Nephron (organoid): ENCODE data around the gene SPECC1L.
"Not testable (repeated sequence)": the region's sequence is repeated elsewhere in the genome, so short reads cannot be mapped to it uniquely, and the experiment has no call there.

ENCODE experiments used
- H3K27ac Mint-ChIP-seq, 3 experiments: 2 replicates each; pipeline ENCODE4 v1.8.0; 2020; ENCODE audit warnings: mixed read lengths in 3 of 3, mild to moderate bottlenecking in 2 of 3, moderate library complexity in 1 of 3
- H3K27me3 Mint-ChIP-seq: 2 replicates; pipeline ENCODE4 v1.8.0; 2021; ENCODE audit warnings: low read depth, mild to moderate bottlenecking, moderate library complexity, mixed read lengths
- H3K36me3 Mint-ChIP-seq: 2 replicates; pipeline ENCODE4 v1.8.0; 2020; ENCODE audit warnings: low read depth, mixed read lengths
- H3K4me1 Mint-ChIP-seq: 2 replicates; pipeline ENCODE4 v1.8.0; 2020; ENCODE audit warnings: mixed read lengths
- H3K4me3 Mint-ChIP-seq, 3 experiments: 2 replicates each; pipeline ENCODE4 v1.8.0; 2020; ENCODE audit warnings: mild to moderate bottlenecking in 3 of 3, mixed read lengths in 3 of 3, moderate library complexity in 2 of 3
- H3K9me3 Mint-ChIP-seq: 2 replicates; pipeline ENCODE4 v1.8.0; 2020; ENCODE audit warnings: mixed read lengths
- TF ChIP-seq, protein P1 (sequence below), 3 experiments: fragments of 200-600 bp; sonication (generic); IDR thresholded peaks; one replicate each; pipeline ENCODE4 v1.5.0; 2021; ENCODE audit warnings: antibody characterized with exemption in 3 of 3; ENCODE audit not compliant: unreplicated experiment in 3 of 3

The SPECC1L gene

DNA sequence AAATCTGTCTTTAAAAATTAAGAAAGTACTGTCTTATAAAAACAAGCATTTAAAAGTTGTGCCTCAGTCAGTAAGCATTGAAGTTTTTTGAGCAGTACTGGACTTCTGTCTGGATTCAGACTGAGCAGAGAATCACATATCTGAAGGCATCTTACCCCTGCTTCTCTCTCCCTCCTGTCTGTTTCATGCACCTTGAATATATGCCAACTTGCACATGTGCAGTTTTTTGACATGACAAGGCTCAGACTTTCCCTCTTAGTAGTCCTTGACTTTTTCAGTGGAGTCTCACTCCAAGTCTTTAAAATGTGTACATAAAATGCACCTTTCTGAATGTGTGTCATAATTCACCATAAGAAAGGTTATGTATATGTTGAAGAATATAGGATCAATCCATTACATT is 19.8 kb downstream of the SPECC1L start:
- peaks cover 8% of the 10 kb centered on the region for H3K36me3 Mint-ChIP-seq
- TF ChIP-seq, protein P1, sequence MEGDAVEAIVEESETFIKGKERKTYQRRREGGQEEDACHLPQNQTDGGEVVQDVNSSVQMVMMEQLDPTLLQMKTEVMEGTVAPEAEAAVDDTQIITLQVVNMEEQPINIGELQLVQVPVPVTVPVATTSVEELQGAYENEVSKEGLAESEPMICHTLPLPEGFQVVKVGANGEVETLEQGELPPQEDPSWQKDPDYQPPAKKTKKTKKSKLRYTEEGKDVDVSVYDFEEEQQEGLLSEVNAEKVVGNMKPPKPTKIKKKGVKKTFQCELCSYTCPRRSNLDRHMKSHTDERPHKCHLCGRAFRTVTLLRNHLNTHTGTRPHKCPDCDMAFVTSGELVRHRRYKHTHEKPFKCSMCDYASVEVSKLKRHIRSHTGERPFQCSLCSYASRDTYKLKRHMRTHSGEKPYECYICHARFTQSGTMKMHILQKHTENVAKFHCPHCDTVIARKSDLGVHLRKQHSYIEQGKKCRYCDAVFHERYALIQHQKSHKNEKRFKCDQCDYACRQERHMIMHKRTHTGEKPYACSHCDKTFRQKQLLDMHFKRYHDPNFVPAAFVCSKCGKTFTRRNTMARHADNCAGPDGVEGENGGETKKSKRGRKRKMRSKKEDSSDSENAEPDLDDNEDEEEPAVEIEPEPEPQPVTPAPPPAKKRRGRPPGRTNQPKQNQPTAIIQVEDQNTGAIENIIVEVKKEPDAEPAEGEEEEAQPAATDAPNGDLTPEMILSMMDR (IDR thresholded peaks at IDR 0.05; ENCODE audit: unreplicated experiment in 3 of 3), result no peak
- H3K27ac Mint-ChIP-seq, result peak overlapping the region; percentile 56 to 70 (median 69)
- no peaks in the 10 kb centered on the region for H3K9me3 Mint-ChIP-seq
- no peak overlapping the region for H3K4me3 Mint-ChIP-seq
- peaks cover 46% of the 10 kb centered on the region for H3K4me1 Mint-ChIP-seq
- H3K27me3 Mint-ChIP-seq, result no peaks in the 10 kb centered on the region

DNA sequence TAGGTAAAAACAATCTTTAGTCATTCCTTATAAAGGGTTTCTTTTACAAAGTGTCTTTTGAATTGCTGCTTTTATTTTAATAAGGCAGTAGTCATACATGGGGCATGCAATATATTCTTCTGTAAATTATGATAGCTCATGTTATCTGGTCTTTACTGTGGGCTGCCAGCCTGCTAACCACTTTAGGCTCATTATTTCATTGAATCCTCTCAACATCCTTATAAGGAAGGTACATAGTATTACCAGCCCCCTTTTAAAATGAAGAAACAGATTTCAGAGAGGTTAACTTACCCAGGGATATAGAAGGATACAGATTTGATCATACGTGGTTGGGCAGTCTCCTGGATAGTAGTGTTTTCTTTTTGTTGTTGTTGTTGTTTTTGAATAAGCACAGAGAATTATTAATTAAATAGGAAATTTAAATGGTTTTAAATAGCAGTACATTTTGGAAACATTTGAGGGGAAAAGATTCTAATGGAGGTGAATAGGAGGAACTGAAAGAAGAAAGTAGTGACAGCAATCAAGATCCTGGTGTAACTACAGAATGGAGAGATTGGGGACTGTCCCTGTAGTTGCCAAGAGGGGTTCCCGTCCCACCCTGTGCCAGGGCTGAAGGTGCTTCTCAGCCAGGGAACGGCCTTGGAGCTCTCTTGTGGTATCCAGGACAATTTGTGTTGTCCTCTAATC is 21.0 kb downstream of the SPECC1L start:
- TF ChIP-seq, protein P1 (IDR thresholded peaks at IDR 0.05; ENCODE audit: unreplicated experiment in 3 of 3), result no peak
- Mint-ChIP-seq H3K4me1 (peaks cover 37% of the 10 kb centered on the region), H3K4me3 (no peak overlapping the region), H3K9me3 (no peaks in the 10 kb centered on the region), H3K36me3 (peaks cover 8% of the 10 kb centered on the region), H3K27me3 (no peaks in the 10 kb centered on the region), H3K27ac (no peak overlapping the region)

DNA sequence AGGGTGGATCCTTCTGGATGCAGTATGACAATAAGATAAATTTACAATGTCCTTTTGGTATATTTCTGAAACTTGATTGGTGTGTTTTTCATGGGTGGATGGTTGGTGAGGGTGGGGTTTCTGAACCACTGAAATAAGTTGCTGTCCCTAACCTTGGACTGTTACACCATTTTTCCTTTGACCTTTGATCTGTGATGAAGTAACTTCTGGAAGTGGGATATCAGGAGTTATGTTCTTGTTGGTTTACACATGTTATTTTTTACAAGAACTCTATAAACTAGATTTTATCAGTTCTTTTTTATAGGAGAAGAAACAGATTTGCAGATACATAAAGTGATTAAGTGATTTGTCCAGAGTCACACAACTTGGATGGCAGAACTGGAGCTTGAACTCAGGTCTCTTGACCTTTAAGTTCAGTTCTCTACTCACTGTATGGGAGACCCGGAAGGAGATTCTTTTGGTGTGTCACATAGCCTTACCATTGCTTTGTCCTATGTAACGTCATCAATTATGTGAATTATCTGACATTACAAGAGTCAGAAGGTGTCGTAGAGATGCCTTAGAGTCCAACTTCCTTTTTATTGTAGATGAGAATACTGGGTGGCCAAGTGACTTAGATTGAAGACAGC is 21.7 kb downstream of the SPECC1L start:
- H3K9me3 Mint-ChIP-seq, H3K36me3 Mint-ChIP-seq, H3K27ac Mint-ChIP-seq, H3K4me3 Mint-ChIP-seq, H3K27me3 Mint-ChIP-seq: not testable (repeated sequence)
- H3K4me1 Mint-ChIP-seq, result peaks cover 31% of the 10 kb centered on the region

DNA sequence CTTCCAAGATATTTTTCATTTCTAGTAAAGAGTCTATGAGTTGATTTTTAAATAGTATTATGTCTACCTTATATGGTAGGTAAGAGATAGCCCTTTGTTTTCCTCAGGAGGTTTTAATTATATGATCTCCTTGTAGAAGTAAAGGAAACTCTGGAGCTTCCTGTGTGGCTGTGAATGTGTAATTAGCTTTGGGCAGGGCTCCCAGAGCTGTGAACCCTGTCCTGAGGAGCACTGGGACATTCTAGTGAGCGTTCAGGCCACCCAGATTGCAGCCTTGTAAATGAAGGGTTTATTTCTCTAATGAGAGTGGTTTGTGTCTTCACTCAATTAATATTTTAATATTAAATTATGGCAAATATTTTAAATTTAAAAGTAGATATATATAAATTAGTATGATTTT is 24.3 kb downstream of the SPECC1L start:
- Mint-ChIP-seq H3K4me1 (peaks cover 11% of the 10 kb centered on the region), H3K27ac (peak overlapping the region in 1 of 3 experiments; percentile 70)
- H3K4me3 Mint-ChIP-seq, H3K27me3 Mint-ChIP-seq, H3K36me3 Mint-ChIP-seq, H3K9me3 Mint-ChIP-seq: not testable (repeated sequence)

DNA sequence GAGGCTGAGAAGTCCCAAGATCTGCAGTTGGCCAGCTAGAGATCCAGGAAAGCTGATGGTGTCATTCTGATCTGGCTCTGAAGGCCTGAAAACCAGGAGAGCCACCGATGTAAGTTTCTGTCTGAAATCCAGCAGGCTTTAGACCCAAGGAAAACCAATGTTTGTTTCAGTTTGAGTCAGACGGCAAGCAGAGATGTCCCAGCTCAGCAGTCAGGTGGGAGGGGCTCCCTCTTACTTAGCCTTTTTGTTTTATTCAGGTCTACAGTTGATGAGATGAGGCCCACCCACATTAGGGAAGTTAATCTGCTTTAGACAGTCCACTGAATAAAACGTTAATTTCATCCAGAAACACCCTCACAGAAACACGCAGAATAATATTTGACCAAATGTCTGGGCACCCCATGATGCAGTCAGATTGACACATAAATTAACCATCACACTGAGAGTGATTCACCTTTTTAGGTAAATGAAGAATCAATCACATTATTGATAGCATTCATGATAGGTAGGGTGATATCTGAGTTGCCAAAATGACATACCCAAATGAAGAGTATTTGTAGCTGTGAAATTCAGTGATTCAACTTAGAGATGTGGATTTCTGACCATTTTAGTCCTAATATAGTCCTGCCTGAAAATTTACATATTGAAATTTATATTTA is 28.0 kb downstream of the SPECC1L start:
- not testable (repeated sequence) for H3K4me3 Mint-ChIP-seq, H3K9me3 Mint-ChIP-seq, H3K27ac Mint-ChIP-seq, H3K27me3 Mint-ChIP-seq
- Mint-ChIP-seq H3K36me3 (peaks cover 26% of the 10 kb centered on the region), H3K4me1 (peaks cover 15% of the 10 kb centered on the region)

DNA sequence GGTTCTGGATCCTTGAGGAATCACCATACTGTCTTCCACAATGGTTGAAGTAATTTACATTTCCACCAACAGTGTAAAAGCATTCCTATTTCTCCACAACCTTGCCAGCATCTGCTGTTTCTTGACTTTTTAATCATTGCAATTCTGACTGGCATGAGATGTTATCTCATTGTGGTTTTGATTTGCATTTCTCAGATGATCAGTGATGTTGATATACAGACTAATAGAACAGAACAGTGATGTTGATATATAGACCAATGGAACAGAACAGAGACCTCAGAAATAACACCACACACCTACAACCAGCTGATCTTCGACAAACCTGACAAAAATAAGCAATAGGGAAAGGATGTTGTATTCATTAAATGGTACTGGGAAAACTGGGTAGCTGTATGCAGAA is 29.9 kb downstream of the SPECC1L start:
- not testable (repeated sequence) for H3K9me3 Mint-ChIP-seq, H3K4me3 Mint-ChIP-seq, H3K27me3 Mint-ChIP-seq
- H3K36me3 Mint-ChIP-seq, result peaks cover 44% of the 10 kb centered on the region
- H3K4me1 Mint-ChIP-seq, result peaks cover 28% of the 10 kb centered on the region
- H3K27ac Mint-ChIP-seq, result peak overlapping the region in 1 of 3 experiments; percentile 57

DNA sequence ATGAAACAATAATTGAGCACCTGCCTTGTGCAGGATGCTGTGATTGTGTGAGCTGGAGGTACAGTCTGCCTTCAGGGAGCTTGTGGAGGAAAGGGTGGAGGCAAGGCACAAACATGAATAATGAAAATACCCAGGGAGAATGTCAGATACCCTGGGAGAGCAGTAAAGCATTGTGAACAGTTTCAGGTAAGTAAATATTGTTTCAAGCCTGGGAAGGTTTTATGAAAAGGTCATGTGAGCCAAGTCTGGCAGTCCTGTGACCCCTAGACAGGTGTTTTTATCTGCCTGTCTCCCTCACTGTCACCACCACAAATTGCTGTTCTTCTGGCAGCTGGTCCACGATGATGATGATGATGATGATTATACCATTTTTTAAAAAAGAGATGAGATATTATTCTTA is 32.0 kb downstream of the SPECC1L start:
- peaks cover 28% of the 10 kb centered on the region for H3K4me1 Mint-ChIP-seq
- H3K27ac Mint-ChIP-seq, result peak overlapping the region; percentile 34 to 95 (median 77)
- H3K4me3 Mint-ChIP-seq, result peak overlapping the region in 1 of 3 experiments; percentile 42
- TF ChIP-seq, protein P1 (IDR thresholded peaks at IDR 0.05; ENCODE audit: unreplicated experiment in 3 of 3), result no peak
- peaks cover 64% of the 10 kb centered on the region for H3K36me3 Mint-ChIP-seq
- H3K9me3 Mint-ChIP-seq, result peaks cover 8% of the 10 kb centered on the region
- H3K27me3 Mint-ChIP-seq, result no peaks in the 10 kb centered on the region

DNA sequence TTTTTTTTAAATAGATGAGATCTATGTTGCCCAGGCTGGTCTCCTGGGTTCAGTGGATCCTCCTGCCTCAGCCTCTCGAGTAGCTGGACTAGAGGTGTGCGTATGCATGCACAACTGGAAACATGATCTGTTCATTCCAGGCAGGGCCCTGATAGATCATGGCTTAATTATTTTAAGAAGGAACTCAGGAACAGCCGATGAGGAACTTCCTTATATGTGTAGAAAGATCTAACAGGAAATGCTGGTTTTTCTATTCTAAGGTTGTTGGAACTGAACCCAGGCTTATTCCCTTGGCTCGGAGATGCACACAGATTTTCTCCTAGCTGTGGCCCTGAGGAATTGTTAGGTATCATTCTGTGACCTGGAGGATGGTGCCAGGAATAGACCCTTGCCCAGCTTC is 32.4 kb downstream of the SPECC1L start:
- Mint-ChIP-seq H3K27ac (peak overlapping the region; percentile 92 to 95 (median 95)), H3K27me3 (no peaks in the 10 kb centered on the region), H3K9me3 (peaks cover 8% of the 10 kb centered on the region), H3K36me3 (peaks cover 68% of the 10 kb centered on the region), H3K4me3 (no peak overlapping the region), H3K4me1 (peaks cover 28% of the 10 kb centered on the region)
- TF ChIP-seq, protein P1 (IDR thresholded peaks at IDR 0.05; ENCODE audit: unreplicated experiment in 3 of 3), result no peak
